Smooth muscle cell (in vitro differentiated cells): ENCODE measurements around the gene R3HDM2. TPM values are rescaled to one million over a fixed set of nuclear protein-coding genes. Genes with fewer than 3 reads are reported as not detected.

Experiments
- DNase-seq: peaks from one replicate; lab custom pipeline; 2025; ENCODE audit not compliant: unreplicated experiment; lab: John Stamatoyannopoulos, UW
- H2AFZ ChIP-seq: fragments of 200-600 bp; sonication (generic); 2 replicates; pipeline ENCODE4 v1.6.0; 2016; ENCODE audit warnings: antibody characterized with exemption, low read depth, mild to moderate bottlenecking
- H3F3A ChIP-seq: fragments of 200-600 bp; sonication (generic); 2 replicates; pipeline ENCODE4 v1.6.0; 2017; ENCODE audit warnings: antibody characterized with exemption, low read depth
- H3K27ac ChIP-seq: fragments of 200-600 bp; sonication (generic); 2 replicates; pipeline ENCODE4 v1.5.1; 2016; ENCODE audit warnings: low read depth, mild to moderate bottlenecking
- H3K27me3 ChIP-seq: fragments of 200-600 bp; sonication (generic); 2 replicates; pipeline ENCODE4 v1.6.1; 2016; ENCODE audit warnings: low read depth, mild to moderate bottlenecking
- H3K36me3 ChIP-seq: fragments of 200-600 bp; sonication (generic); 2 replicates; pipeline ENCODE4 v1.5.1; 2016; ENCODE audit warnings: low read depth
- H3K4me1 ChIP-seq: fragments of 200-600 bp; sonication (generic); 2 replicates; pipeline ENCODE4 v1.5.1; 2016; ENCODE audit warnings: low read depth
- H3K4me2 ChIP-seq: fragments of 200-600 bp; sonication (generic); 2 replicates; pipeline ENCODE4 v1.6.0; 2016; ENCODE audit warnings: mild to moderate bottlenecking
- H3K4me3 ChIP-seq: fragments of 200-600 bp; sonication (generic); 2 replicates; pipeline ENCODE4 v1.5.1; 2016; ENCODE audit warnings: mild to moderate bottlenecking
- H3K79me2 ChIP-seq: fragments of 200-600 bp; sonication (generic); 2 replicates; pipeline ENCODE4 v1.6.0; 2016; ENCODE audit warnings: low read depth, mild to moderate bottlenecking
- H3K9ac ChIP-seq: fragments of 200-600 bp; sonication (generic); 2 replicates; pipeline ENCODE4 v1.6.0; 2016; ENCODE audit warnings: low read depth
- H3K9me3 ChIP-seq: fragments of 200-600 bp; sonication (generic); replicated peaks from 2 replicates; pipeline ENCODE4 v1.5.1; 2016; ENCODE audit warnings: low read depth
- H4K20me1 ChIP-seq: fragments of 200-600 bp; sonication (generic); 2 replicates; pipeline ENCODE4 v1.6.0; 2016; ENCODE audit warnings: low read depth
- CTCF ChIP-seq: fragments of 200-600 bp; sonication (generic); IDR thresholded peaks from 2 replicates; pipeline ENCODE4 v1.5.1; 2017; ENCODE audit warnings: borderline replicate concordance, mild to moderate bottlenecking, antibody characterized with exemption; ENCODE audit not compliant: insufficient read depth, poor library complexity, severe bottlenecking
- WGBS: methylation state at CpG from one replicate; pipeline ENCODE4 v1.1.7; 2016; ENCODE audit warnings: low lambda C conversion rate; 5-methylcytosine and 5-hydroxymethylcytosine counted together
- polyA plus RNA-seq: library from polyadenylated mRNA; unstranded; fragments of >200 nt; fragmentation: Nextera tagmentation; extraction: Ambion mirVana; gene quantifications from 2 replicates; pipeline ENCODE4 v1.2.1, GENCODE V29; 2016
- total RNA-seq: library from RNA; depleted of rRNA; stranded (reverse); fragments of >200 nt; gene quantifications from 2 replicates; pipeline ENCODE4 v1.2.3, GENCODE V29; 2014

R3HDM2 gene
- total and polyA plus RNA-seq, 2 experiments from 2014 or later = 12.2 to 16.0 TPM

GRCh38 chr12:57439762-57440266 is 9.0 kb upstream of the R3HDM2 start:
- H3K27ac ChIP-seq = no peak overlapping the region
- H3K4me3 ChIP-seq = no peak overlapping the region
- H3K4me1 ChIP-seq = no peaks in the 10 kb centered on the region
- no peaks in the 10 kb centered on the region for H3K36me3 ChIP-seq
- no peaks in the 10 kb centered on the region for H3K9me3 ChIP-seq
- 80% methylated on average over 4 of the region's 4 CpGs for WGBS
- H4K20me1 ChIP-seq = no peaks in the 10 kb centered on the region
- no peak for DNase-seq
- no peak overlapping the region for H2AFZ ChIP-seq
- H3K79me2 ChIP-seq = no peaks in the 10 kb centered on the region
- no peak overlapping the region for H3K4me2 ChIP-seq
- H3K27me3 ChIP-seq = no peaks in the 10 kb centered on the region
- TF ChIP-seq CTCF = no peak
- no peak overlapping the region for H3K9ac ChIP-seq
- H3F3A ChIP-seq = no peaks in the 10 kb centered on the region

- Histone ChIP-seq H3K36me3 (no peaks in the 10 kb centered on the region), H3K9ac (no peak overlapping the region), H3K4me2 (no peak overlapping the region), H3F3A (no peaks in the 10 kb centered on the region), H3K4me3 (no peak overlapping the region), H2AFZ (no peak overlapping the region), H3K27ac (no peak overlapping the region), H3K4me1 (no peaks in the 10 kb centered on the region), H3K9me3 (no peaks in the 10 kb centered on the region), H3K27me3 (no peaks in the 10 kb centered on the region), H4K20me1 (no peaks in the 10 kb centered on the region), H3K79me2 (no peaks in the 10 kb centered on the region)
- no peak for DNase-seq
- 95% methylated on average over 1 of the region's 1 CpG for WGBS
- TF ChIP-seq CTCF = no peak
Measured at GRCh38 chr12:57438400-57438799, 7.6 kb upstream of the R3HDM2 start.

GRCh38 chr12:57435293-57435692 is 4.5 kb upstream of the R3HDM2 start:
- no peaks in the 10 kb centered on the region for H3K79me2 ChIP-seq
- no peak for TF ChIP-seq CTCF
- DNase-seq = no peak
- H4K20me1 ChIP-seq = no peaks in the 10 kb centered on the region
- H2AFZ ChIP-seq = no peak overlapping the region
- no peak overlapping the region for H3K27ac ChIP-seq
- H3K4me3 ChIP-seq = no peak overlapping the region
- no peaks in the 10 kb centered on the region for H3K9me3 ChIP-seq
- peaks cover 6% of the 10 kb centered on the region for H3K4me1 ChIP-seq
- no peak overlapping the region for H3K9ac ChIP-seq
- H3K4me2 ChIP-seq = no peak overlapping the region
- no peaks in the 10 kb centered on the region for H3F3A ChIP-seq
- no peaks in the 10 kb centered on the region for H3K27me3 ChIP-seq
- 81% methylated on average over 4 of the region's 4 CpGs for WGBS
- no peaks in the 10 kb centered on the region for H3K36me3 ChIP-seq

- H3K9ac ChIP-seq = no peak within 1 kb of the TSS
- H3K27me3 ChIP-seq = no peaks in the 10 kb centered on the region
- no peak for DNase-seq
- no peak within 1 kb of the TSS for H3K27ac ChIP-seq
- no peak within 1 kb of the TSS for H3K4me3 ChIP-seq
- no peaks in the 10 kb centered on the region for H3K36me3 ChIP-seq
- no peak within 1 kb of the TSS for H3K4me2 ChIP-seq
- TF ChIP-seq CTCF = no peak
- H3K9me3 ChIP-seq = no peaks in the 10 kb centered on the region
- 87% methylated on average over 8 of the region's 8 CpGs for whole genome bisulfite sequencing
- H3K79me2 ChIP-seq = peaks cover 3% of the 10 kb centered on the region
- H4K20me1 ChIP-seq = no peaks in the 10 kb centered on the region
- no peaks in the 10 kb centered on the region for H3F3A ChIP-seq
- no peak within 1 kb of the TSS for H2AFZ ChIP-seq
- peaks cover 7% of the 10 kb centered on the region for H3K4me1 ChIP-seq
Measured at GRCh38 chr12:57434517-57435223, 3.8 kb upstream of the R3HDM2 start, which contains the start of gene INHBC. Gene INHBC (plus strand): TSS chr12:57434784. CDS start chr12:57434887, 103 bp downstream.
